ENCODE results near the gene SUMO1.

SUMO1 gene

GRCh38 chr2:202201220-202202160, 36.9 kb downstream of the SUMO1 start:
- DNase-seq (ENCODE audit: low read depth in 2 of 3, low spot score in 1 of 3) = no peak

- DNase-seq (ENCODE audit: low read depth in 2 of 3, low spot score in 1 of 3) = no peak
These were observed 41.7 kb downstream of the SUMO1 start for GRCh38 chr2:202196727-202197126.

- DNase-seq (ENCODE audit: low read depth in 2 of 3, low spot score in 1 of 3) = no peak
These were observed 44.0 kb downstream of the SUMO1 start for GRCh38 chr2:202194418-202194817.

GRCh38 chr2:202193881-202194353, 44.5 kb downstream of the SUMO1 start:
- no peak for DNase-seq (ENCODE audit: low read depth in 2 of 3, low spot score in 1 of 3)

GRCh38 chr2:202193305-202193704, 45.1 kb downstream of the SUMO1 start:
- no peak for DNase-seq (ENCODE audit: low read depth in 2 of 3, low spot score in 1 of 3)

- no peak for DNase-seq (ENCODE audit: low read depth in 2 of 3, low spot score in 1 of 3)
These were observed 50.8 kb downstream of the SUMO1 start for GRCh38 chr2:202187570-202187969.

GRCh38 chr2:202186641-202187202, 51.7 kb downstream of the SUMO1 start:
- DNase-seq (ENCODE audit: low read depth in 2 of 3, low spot score in 1 of 3) = no peak

GRCh38 chr2:202185156-202185555, 53.2 kb downstream of the SUMO1 start:
- DNase-seq (ENCODE audit: low read depth in 2 of 3, low spot score in 1 of 3) = no peak

- no peak for DNase-seq (ENCODE audit: low read depth in 2 of 3, low spot score in 1 of 3)
These were observed 53.8 kb downstream of the SUMO1 start for GRCh38 chr2:202184557-202184956.

- DNase-seq (ENCODE audit: low read depth in 2 of 3, low spot score in 1 of 3) = peak in 2 of 3 donors; percentile 37 to 67
These were observed 59.9 kb downstream of the SUMO1 start for GRCh38 chr2:202178346-202178958.

- DNase-seq (ENCODE audit: low read depth in 2 of 3, low spot score in 1 of 3) = peak in 2 of 3 donors; percentile 48 to 58
These were observed 65.8 kb downstream of the SUMO1 start for GRCh38 chr2:202172439-202173211.

GRCh38 chr2:202171241-202171825, 67.1 kb downstream of the SUMO1 start:
- no peak for DNase-seq (ENCODE audit: low read depth in 2 of 3, low spot score in 1 of 3)

GRCh38 chr2:202169832-202170424, 68.5 kb downstream of the SUMO1 start:
- no peak for DNase-seq (ENCODE audit: low read depth in 2 of 3, low spot score in 1 of 3)

GRCh38 chr2:202169131-202169530, 69.3 kb downstream of the SUMO1 start:
- DNase-seq (ENCODE audit: low read depth in 2 of 3, low spot score in 1 of 3) = no peak

GRCh38 chr2:202165945-202166344, 72.5 kb downstream of the SUMO1 start:
- DNase-seq (ENCODE audit: low read depth in 2 of 3, low spot score in 1 of 3) = no peak

- DNase-seq (ENCODE audit: low read depth in 2 of 3, low spot score in 1 of 3) = no peak
These were observed 73.2 kb downstream of the SUMO1 start for GRCh38 chr2:202165208-202165607.

- DNase-seq (ENCODE audit: low read depth in 2 of 3, low spot score in 1 of 3) = no peak
These were observed 74.0 kb downstream of the SUMO1 start for GRCh38 chr2:202164411-202164810.

- DNase-seq (ENCODE audit: low read depth in 2 of 3, low spot score in 1 of 3) = no peak
These were observed 77.1 kb downstream of the SUMO1 start for GRCh38 chr2:202161151-202161835.

GRCh38 chr2:202158796-202159195, 79.6 kb downstream of the SUMO1 start:
- DNase-seq (ENCODE audit: low read depth in 2 of 3, low spot score in 1 of 3) = no peak
